Testis (tissue), 3 donors: ENCODE results near the gene DNAH17. TPM values are rescaled to one million over a fixed set of nuclear protein-coding genes. Genes with fewer than 3 reads are reported as not detected.

ENCODE experiments used
- DNase-seq: peaks from one replicate; pipeline ENCODE4 v3.0.0-alpha.2; 2019
- H3K27ac ChIP-seq, 2 donors: fragments of 200-600 bp; sonication (generic); one replicate each; pipeline ENCODE4 v1.5.1; 2019
- H3K27me3 ChIP-seq: fragments of 200-600 bp; sonication (generic); one replicate; pipeline ENCODE4 v1.5.1; 2019
- H3K36me3 ChIP-seq: fragments of 200-600 bp; sonication (generic); one replicate; pipeline ENCODE4 v1.5.1; 2017; ENCODE audit warnings: low read depth; ENCODE audit errors: missing control alignments
- H3K4me1 ChIP-seq: fragments of 200-600 bp; sonication (generic); one replicate; pipeline ENCODE4 v1.5.1; 2019
- H3K4me3 ChIP-seq, 2 donors: fragments of 200-600 bp; sonication (generic); one replicate each; pipeline ENCODE4 v1.5.1; 2017 to 2019
- H3K9me3 ChIP-seq: fragments of 200-600 bp; sonication (generic); one replicate; pipeline ENCODE4 v1.5.1; 2017
- POLR2A ChIP-seq: fragments of 450-650 bp; IDR thresholded peaks from one replicate; pipeline ENCODE4 v1.6.1; 2017; ENCODE audit warnings: antibody characterized with exemption, mild to moderate bottlenecking, moderate library complexity
- WGBS, 2 donors: methylation state at CpG; one replicate each; pipeline ENCODE4 v1.1.5; 2018; 5-methylcytosine and 5-hydroxymethylcytosine counted together
- intact Hi-C: fragments of 100-400 bp; cut with DNase I; formaldehyde crosslinking; loops from one replicate; pipeline ENCODE4 v1.15.1; 2023; ENCODE audit warnings: low total_unique reads
- polyA plus RNA-seq: library from polyadenylated mRNA; stranded (reverse); fragments of 350-450 nt; fragmentation: Illumina TruSeq; extraction: RNeasy Lipid Tissue Mini Kit (QIAGEN cat#74804); gene quantifications from one replicate; pipeline ENCODE4 v1.2.3, GENCODE V29; 2014; ENCODE audit warnings: low read depth, low replicate concordance; ENCODE audit not compliant: insufficient read depth
- total RNA-seq, 2 donors: library from RNA; depleted of rRNA; stranded (reverse); fragments of >200 nt; gene quantifications; one replicate each; pipeline ENCODE4 v1.2.3, GENCODE V29; 2016
- TF ChIP-seq, protein P1 (sequence below), 3 experiments: fragments of 450-650 bp in 2 of 3; fragments of 200-600 bp in 1 of 3; sonication (generic) in 1 of 3; IDR thresholded peaks; one replicate each; pipeline ENCODE4 v1.5.1; 2016 to 2019; ENCODE audit warnings: antibody characterized with exemption in 3 of 3, mild to moderate bottlenecking in 2 of 3, moderate library complexity in 1 of 3

The DNAH17 gene
- total and polyA plus RNA-seq, 3 donors from 2014 or later, result 38.5 to 93.1 (median 57.6) TPM

DNA sequence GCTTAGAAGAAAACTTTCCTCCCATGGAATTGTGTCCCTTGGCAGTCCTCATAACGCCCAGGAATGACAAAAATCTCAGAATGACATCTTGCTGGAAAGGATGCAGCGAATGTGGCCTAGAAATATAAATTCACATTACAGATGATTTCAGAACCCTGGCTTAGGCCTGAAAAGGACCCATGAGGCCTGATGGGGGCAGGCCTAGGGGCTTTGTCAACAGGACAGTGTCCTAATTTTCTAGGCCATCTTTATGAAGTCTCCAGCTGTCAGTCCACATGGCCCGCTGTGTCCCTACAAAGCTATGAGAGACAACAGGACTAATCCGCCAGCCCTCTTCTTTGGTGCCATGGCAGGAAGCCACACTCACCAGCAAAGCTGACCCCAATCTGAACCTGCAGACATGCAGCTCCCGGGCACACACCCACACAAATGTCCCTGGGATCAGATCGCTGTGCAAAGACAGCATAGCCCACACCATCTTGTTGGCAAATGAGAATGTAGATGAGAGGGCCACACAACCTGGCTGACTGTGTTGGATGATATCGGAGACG lies 40.4 kb upstream of the DNAH17 start:
- Histone ChIP-seq H3K4me1 (peaks cover 12% of the 10 kb centered on the region), H3K27ac (no peak overlapping the region), H3K9me3 (no peaks in the 10 kb centered on the region), H3K4me3 (no peak overlapping the region), H3K27me3 (no peaks in the 10 kb centered on the region), H3K36me3 (no peaks in the 10 kb centered on the region)
- peak; percentile 31 for DNase-seq
- intact Hi-C loops, result no loop called here
- WGBS, 2 donors, result 59 to 71% methylated on average over 8 of the region's 8 CpGs
- TF ChIP-seq, protein P1, sequence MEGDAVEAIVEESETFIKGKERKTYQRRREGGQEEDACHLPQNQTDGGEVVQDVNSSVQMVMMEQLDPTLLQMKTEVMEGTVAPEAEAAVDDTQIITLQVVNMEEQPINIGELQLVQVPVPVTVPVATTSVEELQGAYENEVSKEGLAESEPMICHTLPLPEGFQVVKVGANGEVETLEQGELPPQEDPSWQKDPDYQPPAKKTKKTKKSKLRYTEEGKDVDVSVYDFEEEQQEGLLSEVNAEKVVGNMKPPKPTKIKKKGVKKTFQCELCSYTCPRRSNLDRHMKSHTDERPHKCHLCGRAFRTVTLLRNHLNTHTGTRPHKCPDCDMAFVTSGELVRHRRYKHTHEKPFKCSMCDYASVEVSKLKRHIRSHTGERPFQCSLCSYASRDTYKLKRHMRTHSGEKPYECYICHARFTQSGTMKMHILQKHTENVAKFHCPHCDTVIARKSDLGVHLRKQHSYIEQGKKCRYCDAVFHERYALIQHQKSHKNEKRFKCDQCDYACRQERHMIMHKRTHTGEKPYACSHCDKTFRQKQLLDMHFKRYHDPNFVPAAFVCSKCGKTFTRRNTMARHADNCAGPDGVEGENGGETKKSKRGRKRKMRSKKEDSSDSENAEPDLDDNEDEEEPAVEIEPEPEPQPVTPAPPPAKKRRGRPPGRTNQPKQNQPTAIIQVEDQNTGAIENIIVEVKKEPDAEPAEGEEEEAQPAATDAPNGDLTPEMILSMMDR (IDR thresholded peaks at IDR 0.05), result no peak
- no peak for TF ChIP-seq POLR2A

GRCh38 chr17:78616946-78617345 lies 39.8 kb upstream of the DNAH17 start:
- Histone ChIP-seq H3K36me3 (no peaks in the 10 kb centered on the region), H3K4me3 (no peak overlapping the region), H3K27ac (no peak overlapping the region), H3K27me3 (no peaks in the 10 kb centered on the region), H3K4me1 (peaks cover 12% of the 10 kb centered on the region), H3K9me3 (no peaks in the 10 kb centered on the region)
- WGBS, 2 donors, result 51 to 77% methylated on average over 12 to 13 of the region's 13 CpGs
- TF ChIP-seq POLR2A, result no peak
- TF ChIP-seq, protein P1 (IDR thresholded peaks at IDR 0.05), result no peak
- intact Hi-C loops, result no loop called here
- DNase-seq, result no peak

GRCh38 chr17:78615631-78616030 lies 38.4 kb upstream of the DNAH17 start:
- no peak for DNase-seq
- H3K4me3 ChIP-seq, result no peak overlapping the region
- H3K27ac ChIP-seq, result no peak overlapping the region
- no peaks in the 10 kb centered on the region for H3K36me3 ChIP-seq
- intact Hi-C loops, result no loop called here
- WGBS, 2 donors, result 92% methylated on average over 13 of the region's 13 CpGs
- H3K9me3 ChIP-seq, result no peaks in the 10 kb centered on the region
- TF ChIP-seq, protein P1 (IDR thresholded peaks at IDR 0.05), result no peak
- TF ChIP-seq POLR2A, result no peak
- H3K4me1 ChIP-seq, result peaks cover 12% of the 10 kb centered on the region
- no peaks in the 10 kb centered on the region for H3K27me3 ChIP-seq

DNA sequence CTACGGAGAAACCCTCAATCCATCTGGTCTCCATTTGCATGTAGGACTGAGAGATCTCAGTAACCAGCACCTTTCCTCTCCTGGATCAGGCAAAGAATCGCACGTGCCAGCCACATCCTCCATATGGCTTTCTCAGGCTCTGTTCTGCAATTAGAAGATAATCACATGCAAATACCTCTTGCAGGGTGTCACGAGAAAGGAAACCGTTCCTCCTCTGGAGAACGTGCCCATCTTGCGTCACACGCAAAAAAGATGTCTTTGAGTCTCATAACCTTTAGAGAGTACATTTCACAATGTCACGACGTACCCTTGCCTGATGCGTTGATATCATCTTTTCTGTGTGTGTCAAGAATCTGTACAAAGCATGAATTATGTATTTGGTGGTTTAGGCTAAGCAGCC lies 36.2 kb upstream of the DNAH17 start:
- H3K27me3 ChIP-seq, result no peaks in the 10 kb centered on the region
- H3K4me1 ChIP-seq, result peaks cover 12% of the 10 kb centered on the region
- WGBS, 2 donors, result 93% methylated on average over 11 of the region's 11 CpGs
- H3K4me3 ChIP-seq, result no peak overlapping the region
- H3K27ac ChIP-seq, result no peak overlapping the region
- no peaks in the 10 kb centered on the region for H3K36me3 ChIP-seq
- no peak for DNase-seq
- TF ChIP-seq, protein P1 (IDR thresholded peaks at IDR 0.05), result no peak
- TF ChIP-seq POLR2A, result no peak
- intact Hi-C loops, result no loop called here
- H3K9me3 ChIP-seq, result no peaks in the 10 kb centered on the region

DNA sequence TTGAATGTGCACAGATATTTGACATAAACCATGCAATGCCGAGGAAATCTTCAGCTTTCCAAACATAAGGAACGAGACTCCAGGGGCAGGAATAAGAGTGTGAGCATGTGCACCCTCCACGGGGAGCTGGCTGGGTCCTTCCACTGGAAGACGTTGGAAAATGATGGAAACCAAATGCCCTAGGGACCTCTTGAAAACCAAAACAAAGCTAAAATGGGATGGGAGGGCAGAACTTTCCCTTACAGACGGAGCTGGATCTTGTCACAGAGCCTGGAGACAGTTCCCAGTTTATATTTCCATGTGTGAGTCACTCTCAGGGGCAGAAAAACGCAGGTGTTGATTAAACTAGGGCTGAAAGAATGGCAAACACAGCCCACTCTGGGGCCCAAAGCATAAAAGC lies 34.4 kb upstream of the DNAH17 start:
- intact Hi-C loops, result no loop called here
- no peak overlapping the region for H3K4me3 ChIP-seq
- DNase-seq, result no peak
- no peak overlapping the region for H3K27ac ChIP-seq
- no peaks in the 10 kb centered on the region for H3K27me3 ChIP-seq
- no peaks in the 10 kb centered on the region for H3K4me1 ChIP-seq
- 62 to 65% methylated on average over 6 of the region's 6 CpGs for WGBS, 2 donors
- TF ChIP-seq, protein P1 (IDR thresholded peaks at IDR 0.05), result no peak
- H3K36me3 ChIP-seq, result no peaks in the 10 kb centered on the region
- no peaks in the 10 kb centered on the region for H3K9me3 ChIP-seq
